ENCODE data around the gene SLC25A20.
"Not testable (repeated sequence)": the region's sequence is repeated elsewhere in the genome, so short reads cannot be mapped to it uniquely, and the experiment has no call there.

SLC25A20 gene

DNA sequence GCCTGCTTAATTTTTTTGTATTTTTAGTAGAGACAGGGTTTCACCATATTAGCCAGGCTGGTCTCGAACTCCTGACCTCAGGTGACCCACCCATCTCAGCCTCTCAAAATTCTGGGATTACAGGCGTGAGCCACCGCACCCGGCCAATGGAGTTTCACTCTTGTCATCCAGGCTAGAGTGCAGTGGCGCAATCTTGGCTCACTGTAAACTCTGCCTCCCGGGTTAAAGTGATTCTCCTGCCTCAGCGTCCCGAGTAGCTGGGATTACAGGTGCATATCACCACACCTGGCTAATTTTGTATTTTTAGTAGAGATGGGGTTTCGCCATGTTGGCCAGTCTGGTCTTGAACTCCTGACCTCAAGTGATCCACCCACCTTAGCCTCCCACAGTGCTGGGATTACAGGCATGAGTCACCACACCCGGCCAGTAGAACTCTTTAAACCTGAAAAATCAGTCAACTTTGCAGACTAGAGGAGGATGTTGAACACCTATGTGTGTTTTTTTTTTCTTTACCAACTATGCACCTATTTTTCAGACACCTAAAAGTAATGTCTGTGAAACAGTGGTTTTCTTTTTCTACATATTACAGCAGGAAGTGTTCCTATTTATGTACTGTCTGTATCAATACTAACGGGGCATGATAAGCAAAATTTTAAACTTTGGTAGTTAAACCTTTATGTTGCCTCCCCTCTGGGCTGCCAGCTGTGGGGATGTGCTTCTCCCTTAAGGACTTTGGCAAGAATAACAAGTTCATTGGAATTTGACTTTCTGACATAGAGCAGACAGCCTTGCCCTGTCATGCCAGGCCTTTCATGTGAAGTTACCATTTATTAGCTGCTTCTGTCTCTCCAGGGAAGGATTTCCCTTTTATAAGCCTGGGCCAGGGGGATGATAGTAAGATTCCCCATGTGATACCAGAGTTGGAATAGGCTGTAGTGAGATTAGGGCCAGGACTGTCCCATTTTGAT, 28.0 kb upstream of the SLC25A20 start:
- CTCF ChIA-PET = interaction anchor here (1.6 to 2.5 kb wide), 2 partner anchors 8 to 10 kb away, joined by 5 to 10 read pairs; partner anchors contain the start of gene ARIH2
- peaks cover 59% of the 10 kb centered on the region for H3K4me1 Mint-ChIP-seq
- H3K27ac Mint-ChIP-seq = peak overlapping the region; percentile 22
- H3K9me3 Mint-ChIP-seq = no peaks in the 10 kb centered on the region
- no peak overlapping the region for H3K4me3 Mint-ChIP-seq
- no peak for DNase-seq
- H3K27me3 Mint-ChIP-seq = no peaks in the 10 kb centered on the region
- H3K36me3 Mint-ChIP-seq = peaks cover 50% of the 10 kb centered on the region

DNA sequence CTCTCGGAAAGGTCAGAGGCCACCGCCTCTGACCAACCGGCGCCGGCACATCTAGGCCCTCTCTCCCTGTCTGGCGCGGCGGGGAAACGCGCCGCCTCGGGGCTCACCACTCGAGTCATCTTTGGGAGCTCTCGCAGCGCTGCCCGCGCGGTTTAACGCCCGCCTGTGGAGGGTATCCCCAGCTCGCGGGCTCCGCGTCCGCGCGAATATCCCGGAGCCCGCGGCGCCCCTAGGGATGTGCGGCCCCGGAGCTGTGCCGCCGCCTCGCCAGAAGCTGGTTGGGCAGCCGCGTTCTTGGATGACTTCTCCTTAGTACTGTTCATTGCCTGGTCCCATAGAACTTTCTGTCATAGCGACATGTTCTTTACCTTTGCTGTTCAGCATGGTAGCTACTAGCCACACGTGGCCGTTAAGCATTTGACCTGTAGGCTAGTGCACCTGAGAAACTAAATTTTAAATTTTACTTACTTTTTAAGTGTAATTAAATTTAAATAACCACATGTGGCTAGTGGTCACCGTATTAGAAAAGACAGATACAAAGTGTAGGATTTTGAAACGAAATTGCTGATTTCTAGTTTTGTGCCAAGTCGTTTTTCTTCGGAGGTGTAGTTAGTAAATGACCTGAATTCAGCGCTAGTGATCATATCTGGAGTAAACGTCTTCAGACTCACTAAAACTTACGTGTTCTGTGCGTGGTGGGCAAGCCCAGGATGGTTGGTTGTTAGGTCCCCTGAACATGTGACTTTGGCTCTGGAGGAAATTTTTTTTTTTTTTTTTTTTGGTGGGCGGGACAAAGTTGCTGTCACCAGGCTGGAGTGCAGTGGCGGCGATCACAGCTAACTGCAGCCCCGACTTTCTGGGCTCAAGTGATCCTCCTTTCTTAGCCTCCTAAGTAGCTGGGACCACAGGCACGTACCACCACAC, 20.8 kb upstream of the SLC25A20 start:
- Mint-ChIP-seq H3K4me1 (peaks cover 36% of the 10 kb centered on the region), H3K9me3 (no peaks in the 10 kb centered on the region), H3K27ac (peak overlapping the region; percentile 100), H3K4me3 (peak overlapping the region; percentile 95), H3K36me3 (peaks cover 20% of the 10 kb centered on the region), H3K27me3 (peaks cover 3% of the 10 kb centered on the region)
- peak; percentile 70 for DNase-seq
- CTCF ChIA-PET = interaction anchor here (0.7 to 2.7 kb wide), 10 partner anchors 9 to 588 kb away, joined by 3 to 16 read pairs (median 3); partner anchors contain the start of genes SLC25A20 and WDR6

DNA sequence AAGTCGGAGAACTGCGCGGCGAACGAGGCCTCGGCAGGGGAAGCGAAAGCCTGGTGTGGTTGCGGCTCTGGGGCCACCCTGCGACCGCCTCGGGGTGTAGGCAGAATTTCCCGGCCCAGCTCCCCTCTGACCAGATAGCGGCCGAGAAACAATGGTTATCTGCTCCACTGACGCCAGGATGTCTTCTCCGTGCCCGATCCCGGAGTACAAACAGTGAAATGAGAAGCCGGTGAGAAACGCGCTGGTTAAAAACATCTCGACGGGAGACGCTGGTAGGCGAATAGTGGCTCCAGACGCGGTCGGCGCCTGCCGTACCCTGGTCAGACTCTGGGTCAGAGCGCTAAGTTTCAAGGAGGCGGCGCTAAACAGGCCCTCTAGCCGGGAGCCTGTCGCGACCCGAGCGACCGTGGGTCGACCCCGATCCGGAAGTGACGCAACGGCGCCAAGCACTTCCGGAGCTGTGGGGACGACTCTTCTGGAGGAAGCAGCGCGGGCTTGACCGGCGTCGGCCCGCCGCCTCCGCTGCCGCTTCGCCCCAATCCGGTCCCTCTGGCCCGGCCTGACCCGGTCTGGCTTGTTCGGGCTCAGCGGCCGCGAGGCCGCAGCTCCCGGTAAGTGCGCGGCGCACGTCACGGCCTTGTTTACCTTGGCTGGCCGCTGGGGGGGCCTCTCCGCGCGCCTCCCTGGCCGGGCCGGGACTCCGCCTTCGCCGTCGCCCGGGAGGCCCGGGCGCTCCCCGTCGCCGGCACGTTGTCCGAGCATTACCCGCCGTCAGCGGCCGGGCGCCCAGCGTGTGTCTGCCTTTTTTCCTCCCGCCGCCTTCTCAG, 19.9 kb upstream of the SLC25A20 start, which contains the start of gene ARIH2:
TSS of gene ARIH2 (plus strand) at position 455 of the 827 bp plus-strand sequence. CDS start 8,717 bp downstream, outside the sequence.
- Mint-ChIP-seq H3K27ac (peak within 1 kb of the TSS; percentile 100), H3K27me3 (peaks cover 3% of the 10 kb centered on the region), H3K4me1 (peaks cover 34% of the 10 kb centered on the region), H3K9me3 (no peaks in the 10 kb centered on the region), H3K36me3 (peaks cover 17% of the 10 kb centered on the region), H3K4me3 (peak within 1 kb of the TSS; percentile 95)
- CTCF ChIA-PET = interaction anchor here (0.7 to 2.7 kb wide), 10 partner anchors 10 to 518 kb away, joined by 3 to 16 read pairs (median 3); partner anchors contain the start of genes SLC25A20 and WDR6
- DNase-seq = peak; percentile 91

DNA sequence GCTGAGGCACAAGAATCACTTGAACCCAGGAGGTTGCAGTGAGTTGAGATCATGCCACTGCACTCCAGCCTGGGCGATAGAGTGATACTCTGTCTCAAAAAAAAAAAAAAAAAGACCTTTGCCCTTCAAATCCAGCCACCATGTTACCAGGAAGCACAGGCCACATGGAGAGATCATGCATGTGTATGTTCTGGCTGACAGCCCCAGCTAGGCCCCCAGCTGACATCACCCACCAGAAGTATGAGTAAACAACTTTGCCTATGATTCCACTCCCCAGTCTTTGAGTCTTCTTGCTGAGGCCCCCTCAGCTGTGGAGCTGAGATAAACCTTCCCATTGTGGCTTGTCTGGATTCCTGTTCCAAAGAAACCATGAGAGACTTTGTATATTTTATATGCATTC, 16.6 kb upstream of the SLC25A20 start:
- CTCF ChIA-PET = interaction anchor here (0.8 kb wide), 1 partner anchor 59 kb away, joined by 5 read pairs; no protein-coding TSS in a partner anchor
- no peak for DNase-seq
- Mint-ChIP-seq H3K4me3 (no peak overlapping the region), H3K4me1 (peaks cover 23% of the 10 kb centered on the region), H3K9me3 (no peaks in the 10 kb centered on the region), H3K27me3 (peaks cover 3% of the 10 kb centered on the region), H3K36me3 (peaks cover 11% of the 10 kb centered on the region), H3K27ac (no peak overlapping the region)

DNA sequence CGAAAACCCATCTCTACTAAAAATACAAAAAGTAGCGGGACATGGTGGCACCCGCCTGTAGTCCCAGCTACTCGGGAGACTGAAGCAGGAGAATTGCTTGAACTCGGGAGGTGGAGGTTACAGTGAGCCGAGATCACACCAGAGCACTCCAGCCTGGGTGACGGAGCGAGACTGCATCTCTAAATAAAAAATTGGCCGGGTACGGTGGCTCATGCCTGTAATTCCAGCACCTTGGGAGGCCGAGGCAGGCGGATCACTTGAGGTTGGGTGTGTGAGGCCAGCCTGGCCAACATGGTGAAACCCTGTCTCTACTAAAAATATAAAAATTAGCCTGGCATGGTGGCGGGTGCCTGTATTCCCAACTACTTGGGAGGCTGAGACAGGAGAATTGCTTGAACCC, 8.3 kb upstream of the SLC25A20 start:
- CTCF ChIA-PET = interaction anchor here (1.1 kb wide), 1 partner anchor 10 kb away, joined by 3 read pairs; no protein-coding TSS in a partner anchor
- H3K27me3 Mint-ChIP-seq, H3K4me3 Mint-ChIP-seq, H3K9me3 Mint-ChIP-seq, H3K36me3 Mint-ChIP-seq, H3K27ac Mint-ChIP-seq, DNase-seq: not testable (repeated sequence)
- peaks cover 17% of the 10 kb centered on the region for H3K4me1 Mint-ChIP-seq

DNA sequence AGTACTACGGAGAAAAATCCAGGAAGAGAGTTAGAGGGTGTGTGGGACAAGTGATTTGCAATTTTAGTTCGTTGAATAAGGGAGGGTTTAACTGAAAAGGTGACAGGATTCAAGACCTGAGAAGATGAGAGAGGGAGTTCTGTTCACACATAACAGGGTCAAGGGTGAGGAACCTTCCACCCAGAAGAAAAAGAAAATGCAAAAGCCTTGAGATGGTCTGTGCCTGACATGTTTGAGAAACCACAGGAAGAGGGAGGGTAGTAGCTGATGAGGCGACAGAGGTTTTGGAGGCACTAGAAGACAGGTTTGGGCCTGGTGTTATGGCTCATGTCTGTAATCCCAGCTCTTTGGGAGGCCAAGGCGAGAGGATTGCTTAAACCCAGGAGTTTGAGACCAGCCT, 591 bp upstream of the SLC25A20 start:
- Mint-ChIP-seq H3K9me3 (no peaks in the 10 kb centered on the region), H3K36me3 (peaks cover 14% of the 10 kb centered on the region), H3K4me3 (peak overlapping the region; percentile 87), H3K4me1 (peaks cover 56% of the 10 kb centered on the region), H3K27ac (peak overlapping the region; percentile 97), H3K27me3 (no peaks in the 10 kb centered on the region)
- DNase-seq = peak; percentile 54
- CTCF ChIA-PET = interaction anchor here (0.6 to 2.0 kb wide), 4 partner anchors 10 to 14 kb away, joined by 3 to 6 read pairs (median 4); no protein-coding TSS in a partner anchor

DNA sequence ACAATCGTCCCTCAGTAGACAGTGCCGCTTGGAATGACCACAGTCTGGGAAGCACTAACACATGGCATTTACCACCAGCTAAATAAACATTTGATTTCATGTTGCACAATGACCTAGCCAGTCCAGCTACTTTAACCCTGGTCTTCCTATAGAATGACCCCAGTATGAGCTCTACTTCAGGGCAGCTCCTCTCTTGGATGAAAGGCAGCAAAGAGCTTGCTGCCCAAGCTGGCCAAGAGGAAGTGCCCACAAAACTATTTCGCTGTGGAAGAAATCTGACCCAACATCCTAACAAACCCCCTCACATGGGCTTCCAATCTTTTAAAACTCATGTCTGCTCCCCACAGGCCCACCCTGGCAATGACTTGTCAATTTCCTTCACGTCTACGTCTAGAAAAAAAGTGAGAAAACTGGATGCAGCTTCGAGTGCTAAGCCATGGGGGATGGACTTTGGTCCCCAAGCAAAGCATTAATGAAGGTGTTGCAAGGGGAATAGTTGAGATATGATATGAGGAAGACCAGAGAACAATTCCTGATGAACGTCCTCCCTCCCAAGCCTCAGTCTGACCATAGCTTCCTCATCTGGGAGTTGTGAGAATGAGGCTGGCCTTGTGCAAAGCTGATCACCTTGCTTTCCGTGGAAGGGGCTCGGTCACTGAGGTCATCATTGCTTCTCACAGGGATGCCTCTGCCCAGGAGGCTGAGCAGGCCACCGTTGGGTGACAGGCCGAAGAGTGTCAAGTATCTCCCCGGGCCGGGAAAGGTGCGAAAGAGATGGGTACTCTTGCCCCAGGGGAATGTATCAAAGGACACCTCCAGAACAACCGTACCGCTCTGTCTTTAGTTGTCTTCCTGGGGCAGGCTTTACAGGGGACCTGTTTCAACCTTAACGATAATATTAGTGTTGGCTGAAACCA, 964 bp downstream of the SLC25A20 start:
- H3K4me3 Mint-ChIP-seq = peak overlapping the region; percentile 87
- CTCF ChIA-PET = interaction anchor here (0.7 to 2.1 kb wide), 8 partner anchors 8 to 161 kb away, joined by 3 to 16 read pairs (median 4); partner anchors contain the start of gene ARIH2
- peaks cover 48% of the 10 kb centered on the region for H3K4me1 Mint-ChIP-seq
- peaks cover 16% of the 10 kb centered on the region for H3K36me3 Mint-ChIP-seq
- H3K27me3 Mint-ChIP-seq = no peaks in the 10 kb centered on the region
- no peaks in the 10 kb centered on the region for H3K9me3 Mint-ChIP-seq
- peak; percentile 27 for DNase-seq
- peak overlapping the region; percentile 97 for H3K27ac Mint-ChIP-seq

DNA sequence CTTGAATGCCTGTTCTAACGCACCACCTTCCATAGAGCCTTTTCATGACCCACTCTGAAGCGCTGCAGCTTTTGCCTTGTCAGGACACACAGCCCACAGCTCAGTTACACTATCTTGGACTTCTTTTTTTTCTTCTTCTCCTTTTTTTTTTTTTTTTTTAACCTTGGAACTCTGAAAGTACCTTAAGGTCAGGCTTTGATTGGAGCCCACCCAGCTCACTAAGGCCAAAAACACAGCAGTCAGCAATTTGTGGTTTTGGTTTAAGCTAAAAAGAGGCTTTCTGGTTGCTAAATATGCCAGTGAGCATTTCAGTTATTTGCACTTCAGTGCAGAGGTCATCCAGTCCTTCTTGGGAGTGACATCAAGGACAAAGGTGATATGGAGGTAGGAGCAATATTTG, 1.7 kb downstream of the SLC25A20 start:
- peaks cover 48% of the 10 kb centered on the region for H3K4me1 Mint-ChIP-seq
- no peaks in the 10 kb centered on the region for H3K27me3 Mint-ChIP-seq
- CTCF ChIA-PET = interaction anchor here (0.6 to 2.1 kb wide), 7 partner anchors 11 to 642 kb away, joined by 3 to 16 read pairs (median 4); partner anchors contain the start of gene ARIH2
- no peak for DNase-seq
- H3K27ac Mint-ChIP-seq = peak overlapping the region; percentile 12
- peak overlapping the region; percentile 39 for H3K4me3 Mint-ChIP-seq
- H3K36me3 Mint-ChIP-seq = peaks cover 16% of the 10 kb centered on the region
- no peaks in the 10 kb centered on the region for H3K9me3 Mint-ChIP-seq

DNA sequence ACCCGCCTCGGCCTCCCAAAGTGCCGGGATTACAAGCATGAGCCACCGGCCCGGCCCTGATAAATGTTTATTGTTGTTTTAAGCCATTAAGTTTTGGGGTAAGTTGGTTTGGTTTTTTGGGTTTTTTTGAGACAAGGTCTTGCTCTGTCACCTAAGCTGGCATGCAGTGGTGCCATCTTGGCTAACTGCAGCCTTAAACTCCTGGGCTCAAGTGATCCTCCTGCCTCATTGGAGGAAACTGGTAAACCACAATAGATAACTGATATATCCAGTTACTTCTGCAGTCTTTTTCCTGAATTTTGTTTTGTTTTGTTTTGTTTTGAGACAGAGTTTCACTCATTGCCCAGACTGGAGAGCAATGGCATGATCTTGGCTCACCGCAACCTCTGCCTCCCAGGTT, 4.2 kb downstream of the SLC25A20 start:
- CTCF ChIA-PET = no interaction called here
- H3K4me1 Mint-ChIP-seq = peaks cover 40% of the 10 kb centered on the region
- H3K36me3 Mint-ChIP-seq = peaks cover 25% of the 10 kb centered on the region
- H3K27ac Mint-ChIP-seq = no peak overlapping the region
- H3K4me3 Mint-ChIP-seq = no peak overlapping the region
- no peaks in the 10 kb centered on the region for H3K27me3 Mint-ChIP-seq
- H3K9me3 Mint-ChIP-seq = no peaks in the 10 kb centered on the region
- DNase-seq = no peak

DNA sequence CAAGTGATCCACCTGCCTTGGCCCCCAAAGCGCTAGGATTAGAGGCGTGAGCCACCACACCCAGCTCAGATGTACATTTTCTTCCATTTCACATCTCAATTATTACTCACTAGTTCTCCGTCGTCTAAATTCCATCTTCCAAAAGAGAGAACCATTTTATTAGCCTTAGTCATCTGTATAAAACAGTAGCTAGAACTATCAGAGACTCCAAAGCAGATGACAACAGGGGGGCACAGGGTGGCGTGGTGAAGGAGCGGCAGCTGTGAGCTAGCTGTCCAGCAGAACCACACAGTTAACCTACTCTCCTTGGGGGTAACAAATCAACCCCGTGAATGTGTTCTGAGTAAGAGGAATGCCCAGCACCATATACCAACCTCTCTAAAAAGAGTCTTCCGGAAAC, 7.1 kb downstream of the SLC25A20 start:
- H3K36me3 Mint-ChIP-seq = peaks cover 17% of the 10 kb centered on the region
- H3K4me3 Mint-ChIP-seq = no peak overlapping the region
- H3K27me3 Mint-ChIP-seq = no peaks in the 10 kb centered on the region
- CTCF ChIA-PET = no interaction called here
- H3K27ac Mint-ChIP-seq = no peak overlapping the region
- no peak for DNase-seq
- no peaks in the 10 kb centered on the region for H3K9me3 Mint-ChIP-seq
- peaks cover 16% of the 10 kb centered on the region for H3K4me1 Mint-ChIP-seq

DNA sequence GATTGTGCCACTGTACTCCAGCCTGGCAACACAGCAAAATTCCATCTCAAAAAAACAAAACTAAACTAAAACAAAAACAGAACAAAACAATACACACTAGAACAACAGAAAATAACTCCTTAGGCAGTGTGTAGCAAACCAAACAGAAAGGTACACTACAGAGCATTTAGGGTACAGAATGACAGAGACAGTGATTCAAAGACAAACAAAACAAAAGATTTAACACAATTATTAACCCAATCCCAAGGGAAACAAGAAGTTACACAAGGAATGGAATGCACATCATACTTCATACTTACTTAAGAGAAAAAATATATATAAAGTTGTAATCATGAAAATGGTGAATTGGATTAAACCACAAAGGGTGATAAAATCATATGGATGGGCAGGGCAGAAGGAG, 12.9 kb downstream of the SLC25A20 start:
- Mint-ChIP-seq H3K27me3 (no peaks in the 10 kb centered on the region), H3K9me3 (no peaks in the 10 kb centered on the region), H3K36me3 (peaks cover 23% of the 10 kb centered on the region), H3K4me3 (no peak overlapping the region), H3K27ac (no peak overlapping the region), H3K4me1 (no peaks in the 10 kb centered on the region)
- no peak for DNase-seq
- CTCF ChIA-PET = interaction anchor here (0.9 kb wide), 1 partner anchor 12 kb away, joined by 3 read pairs; no protein-coding TSS in a partner anchor

DNA sequence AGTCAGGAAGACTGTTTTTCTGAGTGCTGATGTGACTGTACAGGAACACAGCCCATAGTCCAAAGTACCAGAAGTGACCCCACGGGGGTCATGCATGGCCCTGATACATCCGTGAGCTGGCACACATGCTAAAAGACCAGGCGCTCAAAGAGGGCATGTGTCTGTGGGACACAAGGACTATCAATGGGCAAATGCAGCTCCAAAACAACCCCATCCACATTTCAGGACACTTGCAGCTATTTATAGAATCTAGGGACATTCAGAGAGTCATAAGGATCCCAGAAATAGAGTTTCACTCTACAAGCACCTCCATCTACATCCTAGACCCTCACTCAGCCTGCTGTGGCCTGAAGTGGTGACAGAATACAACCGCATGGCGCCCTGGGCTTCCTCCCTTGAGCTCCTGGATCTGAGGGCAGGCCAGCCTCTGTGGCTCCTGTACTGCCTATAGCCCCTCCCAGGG, 17.0 kb downstream of the SLC25A20 start:
- Mint-ChIP-seq H3K4me3 (no peak overlapping the region), H3K27me3 (no peaks in the 10 kb centered on the region), H3K4me1 (no peaks in the 10 kb centered on the region), H3K27ac (peak overlapping the region; percentile 33), H3K36me3 (peaks cover 30% of the 10 kb centered on the region), H3K9me3 (no peaks in the 10 kb centered on the region)
- CTCF ChIA-PET = no interaction called here
- no peak for DNase-seq

Measured in activated naive CD4-positive, alpha-beta T cell treated with anti-CD3 and anti-CD28 coated beads, Interleukin-2, amount 10 ng/mL, durations not matched to agents 7 days and 5 days (primary cell).